Measurements from ENCODE around the gene ZBTB40. TPM values are rescaled to one million over a fixed set of nuclear protein-coding genes. Genes with fewer than 3 reads are reported as not detected.

The ZBTB40 gene
- total and polyA plus RNA-seq, 2 of the 13 experiments (the other 11 are each of a cell fraction or from before 2014, with no cell fraction given) = 8.8 to 16.5 TPM

- no peak for TF ChIP-seq AFF4 (CRISPR knock-in tag; IDR thresholded peaks at IDR 0.05)
- TF ChIP-seq ZBTB2 (CRISPR knock-in tag; IDR thresholded peaks at IDR 0.05; ENCODE audit: low read depth) = peak; percentile 91
- no peak for TF ChIP-seq ZFP62 (CRISPR knock-in tag; IDR thresholded peaks at IDR 0.05)
- TF ChIP-seq PHB2 (IDR thresholded peaks at IDR 0.05; ENCODE audit: partially characterized antibody) = no peak
- peak; percentile 98 for TF ChIP-seq YY1 (IDR thresholded peaks at IDR 0.05; ENCODE audit: insufficient read depth, insufficient replicate concordance, low read depth, low read length)
- TF ChIP-seq MNT (IDR thresholded peaks at IDR 0.05) = peak; percentile 91
- peak; percentile 74; the same call in 1 of the 2 replicates for TF ChIP-seq MIXL1 (CRISPR knock-in tag; IDR thresholded peaks at IDR 0.05)
- peak; percentile 56 for TF ChIP-seq ZBTB33 (CRISPR knock-in tag; IDR thresholded peaks at IDR 0.05)
- no peak for TF ChIP-seq NFE2L1 (CRISPR knock-in tag; IDR thresholded peaks at IDR 0.05; ENCODE audit: borderline replicate concordance)
- TF ChIP-seq HDAC1 (CRISPR knock-in tag; IDR thresholded peaks at IDR 0.05) = peak; percentile 97
- peak; percentile 96 for TF ChIP-seq ARID4A (CRISPR knock-in tag; IDR thresholded peaks at IDR 0.05; ENCODE audit: borderline replicate concordance)
- no peak for TF ChIP-seq TCF7 (IDR thresholded peaks at IDR 0.05; ENCODE audit: low read depth)
- TF ChIP-seq MYC (CRISPR knock-in tag; IDR thresholded peaks at IDR 0.05; ENCODE audit: borderline replicate concordance) = peak; percentile 90
- no peak for TF ChIP-seq XBP1 (CRISPR knock-in tag; IDR thresholded peaks at IDR 0.05)
- peak; percentile 96 for TF ChIP-seq NR2C2 (CRISPR knock-in tag; IDR thresholded peaks at IDR 0.05; ENCODE audit: borderline replicate concordance)
- 0 out of 2 replicates have a peak, but pooled peaks have one; percentile 52 for TF ChIP-seq ZNF296 (CRISPR knock-in tag; conservative IDR thresholded peaks at IDR 0.05)
Measured at GRCh38 chr1:22451702-22452480, at the start of gene ZBTB40 (continued).

Data from HepG2 (cell line).